Stimulated activated CD8-positive, alpha-beta memory T cell treated with anti-CD3 and anti-CD28 coated beads, Interleukin-12 subunit alpha, Interleukin-12 subunit beta, amount 100 ng/mL, for 1 hour (primary cell): ENCODE results near the gene VCAM1.
A peak's percentile ranks its signal among the peaks of the same experiment; 100 is the strongest.

ENCODE experiments used
- DNase-seq: peaks from one replicate; pipeline ENCODE4 v3.0.0-alpha.2; 2020; ENCODE audit warnings: low read depth

VCAM1 gene, protein sequence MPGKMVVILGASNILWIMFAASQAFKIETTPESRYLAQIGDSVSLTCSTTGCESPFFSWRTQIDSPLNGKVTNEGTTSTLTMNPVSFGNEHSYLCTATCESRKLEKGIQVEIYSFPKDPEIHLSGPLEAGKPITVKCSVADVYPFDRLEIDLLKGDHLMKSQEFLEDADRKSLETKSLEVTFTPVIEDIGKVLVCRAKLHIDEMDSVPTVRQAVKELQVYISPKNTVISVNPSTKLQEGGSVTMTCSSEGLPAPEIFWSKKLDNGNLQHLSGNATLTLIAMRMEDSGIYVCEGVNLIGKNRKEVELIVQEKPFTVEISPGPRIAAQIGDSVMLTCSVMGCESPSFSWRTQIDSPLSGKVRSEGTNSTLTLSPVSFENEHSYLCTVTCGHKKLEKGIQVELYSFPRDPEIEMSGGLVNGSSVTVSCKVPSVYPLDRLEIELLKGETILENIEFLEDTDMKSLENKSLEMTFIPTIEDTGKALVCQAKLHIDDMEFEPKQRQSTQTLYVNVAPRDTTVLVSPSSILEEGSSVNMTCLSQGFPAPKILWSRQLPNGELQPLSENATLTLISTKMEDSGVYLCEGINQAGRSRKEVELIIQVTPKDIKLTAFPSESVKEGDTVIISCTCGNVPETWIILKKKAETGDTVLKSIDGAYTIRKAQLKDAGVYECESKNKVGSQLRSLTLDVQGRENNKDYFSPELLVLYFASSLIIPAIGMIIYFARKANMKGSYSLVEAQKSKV

DNA sequence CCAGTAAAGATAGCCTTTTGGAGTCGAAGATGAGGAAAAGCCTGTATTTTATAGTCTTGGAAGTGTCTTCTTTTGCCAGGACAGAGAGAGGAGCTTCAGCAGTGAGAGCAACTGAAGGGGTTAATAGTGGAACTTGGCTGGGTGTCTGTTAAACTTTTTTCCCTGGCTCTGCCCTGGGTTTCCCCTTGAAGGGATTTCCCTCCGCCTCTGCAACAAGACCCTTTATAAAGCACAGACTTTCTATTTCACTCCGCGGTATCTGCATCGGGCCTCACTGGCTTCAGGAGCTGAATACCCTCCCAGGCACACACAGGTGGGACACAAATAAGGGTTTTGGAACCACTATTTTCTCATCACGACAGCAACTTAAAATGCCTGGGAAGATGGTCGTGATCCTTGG, at the start of gene VCAM1:
VCAM1 (plus strand) TSS at position 253 of the 400 bp plus-strand sequence; CDS start at position 372, 119 bp downstream.
- DNase-seq: no peak

- no peak for DNase-seq
These were observed 49.5 kb upstream of the VCAM1 start for GRCh38 chr1:100670083-100670482.

DNA sequence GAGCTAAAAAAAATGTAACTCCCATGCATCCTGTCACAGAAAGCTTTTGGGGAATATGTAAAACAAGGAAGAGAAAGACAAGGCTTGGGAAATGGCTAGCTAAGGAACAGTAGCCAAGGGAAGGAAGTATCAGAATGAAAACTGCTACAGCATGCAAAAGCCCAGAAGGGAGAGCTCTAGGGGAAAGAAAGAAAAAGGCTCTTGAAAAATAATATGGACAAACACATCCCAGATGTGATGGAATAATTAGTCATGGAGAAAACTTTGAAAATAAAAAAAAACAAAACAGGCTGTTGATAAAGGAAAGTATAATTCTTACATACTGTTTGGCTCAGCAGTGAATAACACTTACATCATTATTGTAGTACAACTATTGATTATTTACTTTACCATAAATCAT, 47.9 kb upstream of the VCAM1 start:
- no peak for DNase-seq

- DNase-seq: no peak
These were observed 35.8 kb upstream of the VCAM1 start for GRCh38 chr1:100683448-100684349.

DNA sequence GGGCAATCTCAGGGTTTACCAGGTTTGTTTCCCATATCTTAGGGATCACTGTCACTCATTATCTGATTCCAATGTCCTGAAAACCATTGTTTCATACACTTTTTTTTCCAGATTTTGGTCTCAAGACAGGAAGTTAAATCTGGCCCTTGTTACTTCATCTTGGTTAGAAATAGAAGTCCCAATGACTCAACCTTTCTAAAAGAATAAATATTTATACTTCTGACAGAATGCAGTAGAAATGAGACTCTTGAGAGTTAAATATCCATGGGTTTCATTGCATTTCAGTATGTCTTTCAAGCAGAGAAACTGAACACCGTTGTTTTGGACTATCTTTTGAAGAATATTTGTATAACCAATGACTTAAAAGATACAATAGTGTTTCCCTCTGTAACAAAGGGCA, 19.8 kb upstream of the VCAM1 start:
- DNase-seq: no peak

GRCh38 chr1:100700586-100700985, 19.0 kb upstream of the VCAM1 start:
- no peak for DNase-seq

DNA sequence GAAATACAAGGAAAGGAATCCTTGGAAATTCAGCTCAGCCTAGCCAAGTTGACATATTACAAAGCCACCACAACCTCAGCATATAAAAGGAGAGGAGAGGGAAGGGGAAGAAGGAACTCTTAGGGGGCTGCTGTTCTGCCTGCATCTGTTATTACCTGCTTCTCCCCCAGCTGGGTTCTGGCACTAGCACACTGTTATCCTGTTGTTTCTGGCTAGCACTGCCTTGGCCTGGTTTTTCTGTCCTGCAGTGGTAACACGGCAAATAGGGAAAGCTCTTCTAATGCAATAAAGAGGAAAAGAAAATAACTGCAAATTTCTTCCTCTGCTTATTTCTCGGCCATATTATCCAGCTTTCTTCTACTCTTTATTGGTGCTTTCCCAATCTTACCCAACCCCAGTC, 16.5 kb upstream of the VCAM1 start:
- DNase-seq: no peak

GRCh38 chr1:100703716-100704115, 15.8 kb upstream of the VCAM1 start:
- no peak for DNase-seq

GRCh38 chr1:100704473-100704872, 15.1 kb upstream of the VCAM1 start:
- DNase-seq: no peak

DNA sequence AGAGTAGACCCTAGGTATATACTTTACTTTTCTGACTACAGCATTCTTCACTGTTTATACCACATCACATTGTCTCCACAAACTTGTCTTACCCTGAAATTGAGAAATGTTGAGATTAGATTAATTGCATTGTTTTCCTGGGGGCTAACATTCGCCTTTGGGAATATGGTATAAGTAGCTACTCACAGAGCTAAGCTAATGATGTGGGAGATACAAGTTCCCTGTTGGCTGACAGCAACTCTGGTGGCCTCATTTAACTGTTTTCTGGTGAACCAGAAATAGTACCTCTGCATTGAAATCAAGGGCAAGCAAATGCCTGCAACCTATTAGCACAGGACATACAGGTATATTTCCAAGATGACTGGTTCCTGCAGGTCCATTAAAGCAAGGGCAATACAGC, 13.2 kb upstream of the VCAM1 start:
- no peak for DNase-seq

- no peak for DNase-seq
These were observed 12.7 kb upstream of the VCAM1 start for GRCh38 chr1:100706856-100707255.

DNA sequence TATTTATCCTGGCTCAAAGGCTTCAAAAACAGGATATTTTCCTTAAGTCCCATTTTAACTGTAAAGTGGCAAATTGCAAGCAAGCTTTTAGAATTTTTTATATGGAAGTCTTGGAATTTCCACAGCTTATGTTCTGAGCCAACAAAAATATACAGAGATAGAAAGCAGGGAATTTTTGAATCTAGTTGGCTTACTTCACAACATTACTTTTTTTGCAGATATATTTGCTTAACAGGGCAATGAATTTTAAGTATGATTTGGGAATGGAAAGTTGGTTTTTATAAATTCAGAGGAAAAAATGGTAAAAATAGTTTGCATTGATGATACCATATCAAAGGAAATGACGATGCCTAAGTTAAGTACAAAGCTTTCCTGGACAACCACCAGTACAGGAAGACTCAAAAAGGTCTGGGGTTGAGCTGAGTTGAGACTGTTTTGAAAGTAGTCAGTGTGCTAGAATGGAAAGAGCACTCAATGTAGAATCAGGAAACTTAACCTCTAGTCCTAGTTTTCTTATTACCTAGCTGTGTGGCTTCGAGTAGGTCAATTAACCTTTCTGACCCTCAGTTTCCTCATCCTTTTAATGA, 11.0 kb upstream of the VCAM1 start:
- no peak for DNase-seq

GRCh38 chr1:100710906-100711682, 8.4 kb upstream of the VCAM1 start:
- no peak for DNase-seq

DNA sequence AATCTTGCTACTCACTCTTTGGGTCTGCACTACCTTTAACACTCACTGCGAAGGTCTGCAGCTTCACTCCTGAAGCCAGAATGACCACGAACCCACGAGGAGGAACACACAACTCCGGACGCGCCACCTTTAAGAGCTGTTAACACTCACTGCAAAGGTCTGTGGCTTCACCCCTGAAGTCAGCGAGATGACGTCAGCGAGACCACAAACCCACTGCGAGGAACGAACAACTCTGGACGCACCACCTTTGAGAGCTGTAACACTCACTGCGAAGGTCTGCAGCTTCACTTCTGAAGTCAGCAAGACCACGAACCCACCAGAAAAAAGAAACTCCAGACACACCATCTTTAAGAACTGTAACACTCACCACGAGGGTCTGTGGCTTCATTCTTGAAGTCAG, 6.5 kb upstream of the VCAM1 start:
- DNase-seq: peak; percentile 56

DNA sequence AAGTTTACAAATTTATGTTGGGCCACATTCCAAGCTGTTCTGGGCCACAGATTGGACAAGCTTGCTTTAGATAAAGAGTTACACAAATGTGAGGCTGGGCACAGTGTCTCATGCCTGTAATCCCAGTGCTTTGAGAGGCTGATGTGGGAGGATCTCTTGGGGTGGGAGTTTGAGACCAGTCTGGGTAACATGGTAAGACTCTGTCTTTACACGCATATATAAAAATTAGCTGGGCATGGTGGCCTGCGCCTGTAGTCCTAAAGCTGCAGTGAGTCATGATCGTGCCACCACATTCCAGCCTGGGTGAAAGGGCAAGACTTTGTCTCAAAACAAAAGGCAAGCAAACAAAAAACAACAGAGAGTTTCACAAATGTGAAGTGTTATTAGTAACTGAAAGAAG, 5.9 kb upstream of the VCAM1 start:
- no peak for DNase-seq

DNA sequence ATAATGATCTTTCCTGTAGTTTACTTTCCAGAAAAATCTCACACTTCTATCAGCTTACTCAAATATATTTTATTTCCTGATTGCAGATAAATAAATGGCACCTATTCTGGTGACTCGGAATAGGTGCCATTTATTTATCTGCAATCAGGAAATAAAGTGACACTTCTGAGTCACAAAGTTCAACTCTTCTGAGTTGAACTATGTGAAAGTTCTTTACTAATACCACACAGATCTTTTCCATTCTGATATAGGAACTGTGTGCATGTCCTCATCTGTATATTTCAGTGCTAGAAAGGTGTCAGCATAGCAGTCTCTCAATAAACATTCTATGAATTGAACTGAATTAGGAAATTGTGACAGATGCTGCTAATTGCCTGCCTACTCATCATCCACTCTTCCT, 4.9 kb upstream of the VCAM1 start:
- no peak for DNase-seq

GRCh38 chr1:100717218-100717617, 2.3 kb upstream of the VCAM1 start:
- no peak for DNase-seq

GRCh38 chr1:100718581-100718980, 961 bp upstream of the VCAM1 start:
- DNase-seq: no peak

- DNase-seq: no peak
These were observed 559 bp downstream of the VCAM1 start for GRCh38 chr1:100720101-100720500.

- no peak for DNase-seq
These were observed 1.2 kb downstream of the VCAM1 start for GRCh38 chr1:100720751-100721150.

GRCh38 chr1:100721526-100722207, 2.1 kb downstream of the VCAM1 start:
- no peak for DNase-seq
